Measurements from ENCODE around the gene EPHA2.

EPHA2 gene

DNA sequence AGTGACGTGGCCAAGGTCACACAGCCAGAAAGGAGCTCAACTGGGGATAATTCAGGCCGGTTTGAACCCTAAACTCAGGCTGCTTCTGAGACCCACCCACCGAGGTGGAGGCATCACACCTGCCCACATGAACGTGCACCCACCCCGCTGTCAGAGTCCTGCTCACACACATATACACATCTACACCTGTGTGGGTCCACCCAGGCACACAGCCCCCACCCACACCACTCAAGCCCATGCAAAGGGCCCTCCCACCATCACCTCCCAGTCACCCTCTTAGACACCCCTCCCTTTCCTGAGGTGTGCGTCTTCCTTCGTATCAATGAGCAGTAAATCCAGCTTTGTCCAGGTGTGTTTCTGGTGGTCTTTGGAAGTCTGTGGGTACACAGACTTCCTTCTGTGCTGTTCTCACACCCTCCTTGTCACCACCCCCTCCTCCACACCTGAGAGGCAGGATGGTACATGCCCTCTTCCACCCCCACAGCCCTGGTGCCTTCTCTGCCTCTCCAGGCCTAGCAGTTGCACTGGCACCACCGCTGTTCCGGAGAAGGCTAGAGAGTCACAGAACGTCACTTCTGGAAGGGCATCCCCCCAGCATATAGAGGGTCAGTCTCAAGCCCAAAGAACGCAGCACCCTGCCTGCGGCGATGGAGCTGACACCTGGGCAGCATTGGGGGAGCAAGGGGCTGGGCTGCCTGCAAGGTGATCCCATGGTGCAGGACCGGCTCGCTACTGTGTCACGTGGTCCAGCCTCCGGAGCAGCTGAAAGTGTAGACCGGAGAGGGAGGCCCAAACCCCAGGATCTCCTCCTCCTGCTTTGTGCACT is 63.6 kb downstream of the EPHA2 start:
- DNase-seq (ENCODE audit: low read depth) = no peak

DNA sequence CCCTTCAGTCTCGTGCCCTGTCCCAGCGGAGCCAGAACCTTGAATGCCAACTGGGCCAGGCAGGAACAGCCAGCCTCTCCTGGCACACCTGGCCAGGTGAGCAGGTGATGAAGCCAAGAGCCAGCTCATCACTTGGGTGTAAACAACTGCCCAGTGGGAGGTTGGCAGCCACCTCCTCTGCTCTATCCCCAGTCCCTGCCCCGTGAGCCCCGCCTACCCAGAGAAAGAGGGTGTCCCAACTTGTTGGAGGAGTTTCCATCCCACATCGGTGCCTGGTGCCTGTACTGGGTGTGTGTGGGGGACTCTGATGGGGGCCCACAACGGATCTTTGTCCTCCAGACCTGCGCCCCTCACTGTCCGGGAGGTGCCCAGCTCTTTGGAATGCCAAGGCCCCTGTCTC is 64.6 kb downstream of the EPHA2 start:
- no peak for DNase-seq (ENCODE audit: low read depth)

DNA sequence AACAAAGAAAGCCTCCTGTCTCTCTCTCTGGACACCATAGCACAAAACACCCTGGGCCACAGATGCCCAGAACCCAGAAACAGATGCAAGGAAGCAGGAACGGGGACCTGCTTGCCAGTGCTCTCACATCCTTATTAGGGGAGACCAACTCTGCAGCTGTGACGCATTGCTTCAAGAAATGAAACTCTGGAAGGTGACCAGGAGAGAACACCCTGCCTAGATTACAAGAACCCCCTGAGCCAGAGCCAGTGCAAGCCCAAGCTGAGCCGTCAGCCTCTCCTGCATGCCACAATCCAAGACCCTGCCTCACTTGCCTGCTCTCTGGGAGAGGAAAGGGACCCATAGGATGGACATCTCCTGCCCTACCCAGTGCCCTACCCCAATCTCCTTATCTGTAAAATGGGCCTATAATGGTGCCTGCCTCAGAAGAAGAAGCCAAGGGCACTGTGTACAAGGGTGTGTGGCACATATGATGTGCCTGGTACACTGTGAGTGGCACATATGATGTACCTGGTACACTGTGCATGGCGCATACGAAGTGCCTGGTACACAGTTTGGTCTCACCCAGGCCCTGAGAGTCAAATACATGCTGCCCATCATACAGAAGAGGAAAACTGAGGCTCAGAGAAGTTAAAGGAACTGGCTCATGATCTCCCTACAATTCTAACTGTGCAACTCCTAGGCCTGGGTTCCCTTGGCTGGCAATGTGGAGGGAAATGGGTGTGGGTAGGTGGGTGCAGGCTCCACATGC is 65.6 kb downstream of the EPHA2 start:
- DNase-seq (ENCODE audit: low read depth) = no peak

DNA sequence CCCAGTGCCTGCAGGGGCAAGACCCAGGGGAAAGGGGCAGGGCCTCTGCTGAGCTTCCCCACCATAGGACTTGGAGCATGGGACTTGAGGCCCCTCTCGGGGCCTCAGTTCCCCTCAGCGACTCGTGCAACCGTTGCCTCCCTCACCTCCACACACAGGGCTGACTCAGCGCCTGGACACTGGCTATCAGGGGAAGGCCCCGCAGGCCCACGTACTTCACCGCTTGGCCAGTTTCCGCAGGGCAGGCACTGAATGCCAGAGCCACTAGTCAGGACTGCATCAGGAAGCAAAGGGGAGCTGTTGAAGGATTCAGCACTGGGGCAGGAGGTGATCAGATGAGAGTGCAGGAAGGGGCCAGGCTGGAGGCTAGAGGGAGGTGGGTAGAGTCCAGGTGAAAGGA is 66.9 kb downstream of the EPHA2 start:
- DNase-seq (ENCODE audit: low read depth) = no peak

DNA sequence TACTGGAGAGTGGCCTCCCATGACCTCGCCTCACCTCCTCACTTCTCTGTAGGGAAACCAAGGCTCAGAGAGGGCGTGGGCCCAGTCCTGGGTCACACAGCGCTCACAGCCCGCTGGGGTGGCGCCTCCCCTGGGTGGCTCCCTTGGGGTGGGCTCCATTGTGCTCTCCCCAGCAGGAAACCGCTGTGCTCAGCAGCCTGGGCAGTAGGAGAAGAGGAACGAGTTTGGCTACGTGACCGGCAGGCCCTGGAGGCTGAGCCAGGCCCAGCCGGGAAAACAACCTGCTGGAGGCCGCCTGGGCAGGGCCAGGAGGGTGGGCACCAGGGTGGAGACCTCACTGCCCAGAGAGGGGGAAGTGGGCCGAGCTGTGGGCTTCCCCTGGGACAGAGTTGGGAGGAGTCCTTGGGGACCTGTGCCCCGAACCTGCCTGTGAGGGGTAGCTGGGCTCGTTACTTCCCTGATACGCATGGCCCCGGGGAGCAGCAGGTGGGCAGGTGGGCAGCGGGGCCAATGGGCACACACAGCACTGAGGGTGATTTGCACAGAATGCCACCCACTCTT is 67.4 kb downstream of the EPHA2 start:
- no peak for DNase-seq (ENCODE audit: low read depth)

DNA sequence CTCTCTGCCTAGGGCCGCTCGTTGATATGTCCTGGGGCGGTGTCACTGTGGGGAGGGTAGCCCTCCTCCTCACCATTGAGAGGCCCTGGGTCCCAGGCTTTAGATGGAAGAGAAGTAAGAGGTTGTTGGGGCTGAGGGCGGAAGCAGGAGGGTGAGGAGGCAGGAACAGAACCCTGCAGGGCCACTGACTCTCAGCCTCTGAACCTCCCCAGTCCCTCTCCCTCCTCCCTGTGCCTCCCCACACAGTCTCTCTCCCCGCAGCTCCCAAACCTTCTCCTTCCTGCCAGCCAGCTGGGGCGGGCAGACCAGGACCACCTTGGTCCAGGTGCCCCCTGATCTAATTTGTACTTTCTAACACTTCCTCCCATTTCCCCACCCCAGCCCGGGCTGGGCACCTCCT is 68.1 kb downstream of the EPHA2 start:
- DNase-seq (ENCODE audit: low read depth) = no peak

DNA sequence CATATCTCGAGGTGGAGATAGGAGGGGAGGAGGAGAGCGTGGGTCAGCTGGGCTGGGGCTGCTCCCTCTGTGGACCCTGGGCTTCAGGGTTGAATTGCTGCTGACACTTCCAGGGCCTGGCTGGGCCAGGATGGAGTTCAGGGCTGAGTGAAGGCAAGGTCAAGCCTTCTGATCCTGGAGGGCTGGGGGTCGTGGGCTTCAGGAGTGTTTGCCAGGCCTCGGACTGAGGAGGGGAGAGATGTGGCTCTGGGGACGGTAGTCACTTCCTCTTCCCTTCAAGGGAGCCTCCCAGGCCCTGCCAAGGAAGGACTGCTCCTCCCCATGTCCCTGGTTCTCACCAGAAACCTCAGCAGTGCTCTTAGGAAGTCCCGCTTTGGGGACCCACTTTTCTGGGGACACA is 70.3 kb downstream of the EPHA2 start:
- DNase-seq (ENCODE audit: low read depth) = no peak

DNA sequence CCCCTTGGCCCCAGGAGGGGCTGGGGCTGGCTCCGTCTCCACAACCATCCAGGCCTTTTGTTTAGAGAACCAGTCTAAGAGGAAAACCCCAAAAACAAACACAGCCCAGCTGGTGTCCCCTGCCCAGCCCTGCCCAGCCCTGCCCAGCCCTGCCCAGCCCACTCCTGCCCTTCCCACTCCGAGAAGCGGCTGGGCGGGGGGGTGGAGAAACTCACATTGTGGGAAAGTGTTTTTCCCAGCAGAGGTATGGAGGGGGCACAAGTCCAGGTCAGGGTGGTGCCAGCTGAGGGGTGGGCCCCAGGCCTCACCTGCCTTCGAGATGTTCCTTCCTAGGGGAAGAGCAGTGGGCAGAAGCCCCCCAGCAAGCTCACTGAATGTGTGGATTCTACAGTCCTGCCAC is 72.4 kb downstream of the EPHA2 start:
- DNase-seq (ENCODE audit: low read depth) = no peak

DNA sequence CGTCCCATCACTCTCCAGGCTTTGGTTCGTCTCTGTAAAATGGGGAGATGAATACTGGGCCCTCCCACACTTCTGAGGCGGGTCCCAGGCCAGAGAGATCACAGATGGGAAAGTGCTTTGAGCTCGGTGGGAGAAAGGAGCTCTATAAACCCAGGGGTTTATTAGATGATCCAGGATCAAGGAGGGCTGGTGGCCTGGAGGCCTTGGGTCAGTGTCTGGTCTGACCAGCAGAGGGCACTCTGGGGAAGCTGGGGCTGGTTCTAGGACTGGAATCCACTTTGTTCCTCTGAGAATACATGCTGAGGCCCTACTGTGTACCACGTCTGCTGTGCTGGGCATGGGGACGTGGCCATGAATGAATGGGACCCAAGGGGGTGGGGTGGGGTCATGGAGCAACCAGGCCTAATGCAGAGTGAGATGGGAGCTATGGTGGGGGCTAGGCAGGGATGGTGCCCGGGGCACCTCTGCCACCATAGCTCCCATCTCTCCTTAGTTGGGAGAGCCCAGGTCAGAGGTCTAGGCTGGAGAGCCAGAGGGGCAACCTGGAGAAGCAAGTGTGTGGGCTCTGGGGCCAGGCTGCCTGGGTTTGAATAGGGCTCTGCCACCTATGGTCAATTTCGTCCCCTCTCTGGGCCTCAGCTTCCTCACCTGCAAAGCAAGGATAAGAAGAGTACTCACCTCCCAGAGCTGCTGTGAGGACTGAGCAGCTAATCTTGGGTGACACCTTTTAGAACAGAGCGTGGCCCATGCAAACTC is 73.4 kb downstream of the EPHA2 start:
- DNase-seq (ENCODE audit: low read depth) = peak; percentile 36

DNA sequence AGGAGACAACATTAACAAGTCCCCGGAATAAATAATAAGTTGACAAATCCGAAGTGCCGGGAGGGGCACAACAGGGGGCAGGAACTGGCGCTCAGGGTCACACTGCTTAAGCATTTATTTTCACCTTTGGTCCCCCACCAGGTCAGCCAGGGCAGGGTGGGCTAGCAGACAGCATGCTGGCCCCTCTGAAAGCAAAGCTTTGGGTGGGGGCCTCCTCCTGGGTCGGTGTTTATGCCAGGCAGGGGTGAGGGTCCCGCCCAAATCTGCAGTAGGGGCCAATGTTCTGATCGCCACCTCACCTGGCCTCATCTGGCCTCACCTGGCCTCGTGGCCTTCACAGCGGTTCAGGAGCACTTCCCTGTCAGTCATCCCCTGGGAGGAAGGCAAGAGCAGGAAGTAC is 74.2 kb downstream of the EPHA2 start:
- DNase-seq (ENCODE audit: low read depth) = no peak

DNA sequence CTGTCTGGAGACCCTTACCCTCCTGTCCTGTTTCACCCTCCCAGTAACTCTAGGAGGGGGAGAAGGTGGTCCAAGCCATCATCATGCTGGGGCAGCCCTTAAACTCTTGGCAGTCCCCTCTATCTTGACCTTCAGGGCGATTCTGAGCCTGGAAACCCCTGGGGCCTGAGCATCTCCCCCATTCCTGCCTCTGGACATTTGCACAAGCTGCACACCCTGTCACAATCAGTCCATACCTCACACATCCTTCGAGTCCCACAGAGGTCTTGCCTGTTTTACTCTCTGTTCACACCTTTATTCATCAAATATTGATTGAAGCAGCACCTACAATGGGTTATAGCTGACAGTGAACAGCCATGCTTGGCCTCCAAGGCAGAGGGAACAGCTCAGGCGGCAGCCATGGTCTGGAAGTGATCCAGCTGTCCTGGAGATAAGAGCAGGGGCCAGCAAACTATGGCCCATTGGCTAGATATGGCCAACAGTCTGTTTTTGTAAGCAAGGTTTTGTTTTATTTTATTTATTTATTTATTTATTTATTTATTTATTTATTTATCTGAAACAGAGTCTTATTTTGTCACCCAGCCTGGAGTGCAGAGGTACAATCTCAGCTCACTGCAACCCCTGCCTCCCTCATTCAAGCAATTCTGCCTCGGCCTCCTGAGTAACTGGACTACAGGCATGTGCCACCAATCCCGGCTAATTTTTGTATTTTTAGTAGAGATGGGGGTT is 75.3 kb downstream of the EPHA2 start:
- no peak for DNase-seq (ENCODE audit: low read depth)

DNA sequence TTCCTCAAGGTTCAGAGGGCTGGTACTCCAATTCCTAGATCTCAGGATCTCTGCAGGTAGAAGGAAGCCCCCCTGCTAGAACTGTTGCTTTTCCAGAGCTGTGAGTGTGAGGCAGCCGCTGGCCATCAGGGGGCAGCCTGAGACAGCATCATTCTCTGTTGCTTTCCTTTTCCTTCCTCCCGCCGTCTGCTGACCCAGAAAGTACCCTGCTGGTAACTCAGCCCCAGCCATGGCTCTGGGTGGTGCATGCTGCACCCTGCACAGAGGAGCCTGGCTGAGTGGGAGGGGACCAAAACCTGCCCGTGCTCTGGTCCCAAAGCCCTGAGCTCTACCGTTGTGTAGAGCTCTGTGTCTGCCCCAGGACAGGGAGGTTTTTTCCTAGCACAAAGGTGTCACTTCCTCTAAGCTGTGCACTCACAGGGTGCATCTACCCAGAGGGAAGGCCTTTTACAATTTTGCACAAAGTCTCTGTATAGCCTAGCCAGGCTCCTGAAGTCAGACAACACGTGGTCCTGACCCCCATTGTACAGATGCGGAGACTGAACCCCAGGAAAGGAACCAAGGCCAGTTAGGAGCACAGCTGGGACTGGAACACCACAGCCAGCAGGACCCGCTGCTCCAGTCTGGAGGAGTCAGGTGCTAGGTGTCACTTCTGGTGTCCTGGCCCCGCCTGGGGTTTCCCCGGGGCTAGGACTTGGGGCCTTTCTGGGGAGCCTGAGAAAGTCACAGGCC is 76.8 kb downstream of the EPHA2 start:
- DNase-seq (ENCODE audit: low read depth) = peak; percentile 61

DNA sequence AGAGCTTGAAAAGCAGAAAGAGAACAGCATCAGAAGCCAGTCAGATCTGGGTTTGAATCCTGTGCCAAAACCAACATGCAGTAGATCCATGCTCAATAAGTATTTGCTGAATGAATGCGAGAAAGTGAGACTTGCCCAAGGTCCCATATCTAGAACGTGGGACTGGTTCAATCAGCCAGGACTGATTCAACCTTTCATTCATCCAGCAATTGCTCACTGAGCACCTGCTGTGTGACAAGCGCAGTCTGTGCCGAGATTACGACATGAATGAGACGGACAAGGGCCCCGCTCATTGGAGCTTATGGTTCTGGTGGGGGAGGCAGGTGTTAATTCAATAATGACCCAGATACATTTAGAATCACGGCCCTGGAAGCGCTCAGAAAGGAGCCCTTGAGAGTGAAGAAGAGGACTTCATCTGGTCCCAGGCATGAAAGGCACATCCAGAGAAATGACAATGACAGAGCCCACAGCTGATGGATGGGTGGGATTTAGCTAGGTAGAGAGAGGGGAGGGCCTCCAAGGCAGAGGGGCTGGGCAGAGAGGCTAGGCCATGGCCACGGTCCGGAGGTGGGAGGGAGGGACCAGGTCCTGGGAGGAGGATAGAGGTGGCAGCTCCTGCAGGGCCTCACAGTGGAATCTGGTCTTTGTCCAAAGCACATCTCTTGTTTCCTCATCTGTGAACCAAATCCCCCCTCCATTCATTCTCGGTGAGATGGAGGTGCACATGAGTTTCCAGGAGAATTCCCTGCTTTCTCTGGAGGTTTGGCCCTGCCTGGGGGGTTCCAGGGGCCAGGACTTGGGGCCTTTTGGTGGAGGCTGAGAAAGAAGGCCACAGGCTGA is 78.2 kb downstream of the EPHA2 start:
- DNase-seq (ENCODE audit: low read depth) = no peak

DNA sequence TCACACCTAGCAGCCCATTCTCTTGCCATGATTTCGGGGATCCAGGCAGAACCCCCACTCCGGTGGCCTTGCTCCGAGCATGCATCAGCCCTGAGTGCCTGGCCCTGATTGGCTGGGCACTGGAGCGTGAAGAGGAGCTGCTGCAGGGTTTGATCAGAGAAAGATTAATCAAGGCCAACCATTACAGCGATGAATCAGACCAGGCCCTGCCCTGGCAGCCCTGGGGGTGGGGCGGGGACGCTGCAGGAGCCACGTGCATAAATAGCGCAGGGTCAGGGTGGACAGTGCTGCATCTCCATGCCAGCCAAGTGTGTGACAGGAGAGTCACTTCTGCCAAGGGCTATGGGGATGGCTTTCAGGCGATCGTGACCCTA is 79.0 kb downstream of the EPHA2 start:
- no peak for DNase-seq (ENCODE audit: low read depth)

DNA sequence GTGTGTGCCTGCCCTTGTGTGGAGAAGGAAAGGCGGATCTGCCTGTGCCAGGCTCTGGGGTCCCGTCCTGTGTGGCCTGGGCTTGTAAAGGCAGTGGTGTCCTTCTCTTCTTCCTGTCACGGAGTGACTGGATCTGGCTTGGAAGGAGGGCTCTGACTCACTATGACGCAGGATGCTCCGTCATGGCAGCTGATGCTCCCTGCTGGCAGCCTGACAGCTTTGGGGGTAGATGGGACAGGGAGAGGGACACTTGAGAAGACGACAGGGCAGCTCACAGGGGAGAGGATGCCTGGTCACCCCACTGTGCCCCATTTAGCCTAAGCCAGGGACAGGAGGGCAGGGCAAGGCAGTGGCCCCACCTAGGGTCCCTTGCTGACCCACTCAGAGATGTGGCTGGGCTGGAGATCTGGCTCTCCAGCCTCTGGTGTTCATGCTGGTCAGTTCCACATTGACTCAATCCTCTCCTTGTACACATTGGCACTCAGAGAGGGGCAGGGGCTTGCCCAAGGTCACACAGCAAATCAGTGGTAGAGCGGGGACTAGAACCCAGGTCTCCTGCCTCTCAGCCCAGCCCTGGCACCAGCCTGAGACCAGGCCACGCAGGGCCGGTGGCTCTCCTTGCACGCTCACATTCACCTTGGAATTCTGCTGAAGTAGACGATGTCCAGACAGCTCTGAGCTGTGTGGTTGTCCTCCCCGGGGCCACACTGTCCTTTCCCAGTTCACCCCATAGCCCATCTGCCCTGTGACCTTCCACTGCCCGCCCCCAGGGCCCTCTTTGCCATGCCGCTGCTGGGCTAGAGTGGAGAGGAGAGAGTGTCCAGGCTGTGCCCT is 79.6 kb downstream of the EPHA2 start:
- no peak for DNase-seq (ENCODE audit: low read depth)

DNA sequence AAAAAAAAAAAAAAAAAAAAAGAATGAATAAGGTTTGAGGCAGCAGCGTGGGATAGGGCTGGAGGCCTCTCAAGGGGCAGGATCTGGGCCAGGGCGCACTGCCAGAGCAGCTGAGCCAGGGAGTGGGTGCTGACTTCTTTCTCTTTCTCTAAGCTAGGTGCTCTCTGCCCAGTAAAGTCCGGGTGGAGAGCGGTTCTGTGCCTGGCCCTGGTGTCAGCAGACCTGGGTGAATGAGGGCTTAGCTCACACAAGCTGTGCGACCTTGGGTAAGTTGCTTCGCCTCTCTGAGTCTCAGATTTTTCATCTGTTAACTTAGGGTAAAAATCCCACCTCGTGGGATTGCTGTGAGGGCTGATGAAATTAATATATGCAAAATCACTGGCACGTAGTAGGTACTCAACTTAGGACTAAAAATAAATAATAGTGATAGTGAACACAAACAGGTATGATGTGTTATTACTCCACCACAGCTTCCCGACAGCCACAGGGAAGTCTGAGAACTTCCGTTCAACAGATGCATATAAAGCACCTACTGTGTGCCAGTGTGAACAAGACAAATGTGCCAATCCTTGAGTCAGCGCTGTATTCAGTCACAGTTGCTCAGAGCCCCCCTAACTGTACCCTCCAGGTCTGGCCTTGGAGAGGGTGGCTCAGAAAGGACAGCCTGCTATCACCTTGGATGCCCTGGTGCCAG is 80.4 kb downstream of the EPHA2 start:
- DNase-seq (ENCODE audit: low read depth) = no peak

Measured in activated T-helper 9 cell treated with anti-CD3 and anti-CD28 coated beads, Interleukin-2, amount 50 U/mL, for 16 hours (primary cell).